Measurements from ENCODE around the gene RAB40C. TPM values are rescaled to one million over a fixed set of nuclear protein-coding genes. Genes with fewer than 3 reads are reported as not detected.

The RAB40C gene
- total and polyA plus RNA-seq, 12 donors: 9.1 to 32.0 (median 12.3) TPM

DNA sequence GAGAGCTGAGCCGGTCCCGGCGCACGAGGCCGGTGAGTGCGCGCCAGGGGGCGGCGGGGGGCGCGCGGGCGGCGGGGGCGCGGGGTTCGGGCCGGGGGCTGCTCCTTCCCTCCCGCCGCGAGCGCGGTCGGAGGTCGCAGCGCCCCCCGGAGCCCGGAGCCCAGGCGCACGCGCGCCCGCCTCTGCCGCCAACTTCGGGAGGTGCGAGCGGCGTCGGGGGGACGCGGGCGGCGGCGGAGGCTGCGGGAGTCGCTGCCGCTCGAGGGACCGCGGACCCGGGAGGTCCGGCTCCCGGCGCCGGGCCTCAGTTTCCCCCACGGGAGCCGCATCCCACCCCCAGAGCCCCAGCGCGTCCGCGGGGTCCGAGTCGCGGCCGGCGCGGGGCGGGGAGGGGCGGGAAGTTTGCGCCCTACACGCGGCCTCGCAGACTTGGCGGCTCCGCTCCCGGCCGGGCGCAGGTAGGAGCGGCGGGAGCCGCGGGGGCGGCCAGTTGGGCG, 29.6 kb upstream of the RAB40C start, which contains the start of gene PRR35:
Gene PRR35 (plus strand): TSS at position 191 of the 497 bp plus-strand sequence. CDS start 2,901 bp downstream, outside the sequence.
- no peaks in the 10 kb centered on the region for H3K36me3 ChIP-seq
- no peaks in the 10 kb centered on the region for H3K9me3 ChIP-seq
- DNase-seq: no peak
- H3K4me1 ChIP-seq: peaks cover 3 to 12% (median 6%) of the 10 kb centered on the region in 9 donors
- ATAC-seq: no peak
- TF ChIP-seq, protein P1, sequence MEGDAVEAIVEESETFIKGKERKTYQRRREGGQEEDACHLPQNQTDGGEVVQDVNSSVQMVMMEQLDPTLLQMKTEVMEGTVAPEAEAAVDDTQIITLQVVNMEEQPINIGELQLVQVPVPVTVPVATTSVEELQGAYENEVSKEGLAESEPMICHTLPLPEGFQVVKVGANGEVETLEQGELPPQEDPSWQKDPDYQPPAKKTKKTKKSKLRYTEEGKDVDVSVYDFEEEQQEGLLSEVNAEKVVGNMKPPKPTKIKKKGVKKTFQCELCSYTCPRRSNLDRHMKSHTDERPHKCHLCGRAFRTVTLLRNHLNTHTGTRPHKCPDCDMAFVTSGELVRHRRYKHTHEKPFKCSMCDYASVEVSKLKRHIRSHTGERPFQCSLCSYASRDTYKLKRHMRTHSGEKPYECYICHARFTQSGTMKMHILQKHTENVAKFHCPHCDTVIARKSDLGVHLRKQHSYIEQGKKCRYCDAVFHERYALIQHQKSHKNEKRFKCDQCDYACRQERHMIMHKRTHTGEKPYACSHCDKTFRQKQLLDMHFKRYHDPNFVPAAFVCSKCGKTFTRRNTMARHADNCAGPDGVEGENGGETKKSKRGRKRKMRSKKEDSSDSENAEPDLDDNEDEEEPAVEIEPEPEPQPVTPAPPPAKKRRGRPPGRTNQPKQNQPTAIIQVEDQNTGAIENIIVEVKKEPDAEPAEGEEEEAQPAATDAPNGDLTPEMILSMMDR (IDR thresholded peaks at IDR 0.05): no peak
- H3K27me3 ChIP-seq: peaks cover 5 to 54% (median 42%) of the 10 kb centered on the region in 7 donors
- intact Hi-C loops (cut with DNase I): no loop called here
- 1 to 2% methylated on average over 71 to 78 of the region's 84 CpGs for WGBS, 2 donors
- no peak within 1 kb of the TSS for H3K4me3 ChIP-seq
- H3K27ac ChIP-seq: no peak within 1 kb of the TSS

GRCh38 chr16:560701-561412, 29.0 kb upstream of the RAB40C start:
- Histone ChIP-seq H3K36me3 (no peaks in the 10 kb centered on the region), H3K27ac (no peak overlapping the region), H3K27me3 (peaks cover 5 to 54% (median 42%) of the 10 kb centered on the region in 7 donors), H3K4me3 (no peak overlapping the region), H3K4me1 (peaks cover 4 to 16% (median 8%) of the 10 kb centered on the region in 9 donors), H3K9me3 (no peaks in the 10 kb centered on the region)
- TF ChIP-seq, protein P1 (IDR thresholded peaks at IDR 0.05): no peak
- ATAC-seq (no peak), DNase-seq (no peak)
- WGBS, 2 donors: 22 to 46% methylated on average over 27 to 54 of the region's 54 CpGs
- intact Hi-C loops (cut with DNase I): no loop called here

- WGBS, 2 donors: 71 to 74% methylated on average over 13 to 15 of the region's 15 CpGs
- H3K4me1 ChIP-seq: peaks cover 9 to 21% (median 13%) of the 10 kb centered on the region in 9 donors
- no peaks in the 10 kb centered on the region for H3K9me3 ChIP-seq
- ATAC-seq: no peak
- H3K27ac ChIP-seq: no peak overlapping the region
- no peak overlapping the region for H3K4me3 ChIP-seq
- TF ChIP-seq, protein P1 (IDR thresholded peaks at IDR 0.05): no peak
- intact Hi-C loops (cut with DNase I): no loop called here
- no peak for DNase-seq
- no peaks in the 10 kb centered on the region for H3K36me3 ChIP-seq
- peaks cover 5 to 54% (median 42%) of the 10 kb centered on the region in 7 donors for H3K27me3 ChIP-seq
Observed at GRCh38 chr16:561413-561794, 28.5 kb upstream of the RAB40C start.

DNA sequence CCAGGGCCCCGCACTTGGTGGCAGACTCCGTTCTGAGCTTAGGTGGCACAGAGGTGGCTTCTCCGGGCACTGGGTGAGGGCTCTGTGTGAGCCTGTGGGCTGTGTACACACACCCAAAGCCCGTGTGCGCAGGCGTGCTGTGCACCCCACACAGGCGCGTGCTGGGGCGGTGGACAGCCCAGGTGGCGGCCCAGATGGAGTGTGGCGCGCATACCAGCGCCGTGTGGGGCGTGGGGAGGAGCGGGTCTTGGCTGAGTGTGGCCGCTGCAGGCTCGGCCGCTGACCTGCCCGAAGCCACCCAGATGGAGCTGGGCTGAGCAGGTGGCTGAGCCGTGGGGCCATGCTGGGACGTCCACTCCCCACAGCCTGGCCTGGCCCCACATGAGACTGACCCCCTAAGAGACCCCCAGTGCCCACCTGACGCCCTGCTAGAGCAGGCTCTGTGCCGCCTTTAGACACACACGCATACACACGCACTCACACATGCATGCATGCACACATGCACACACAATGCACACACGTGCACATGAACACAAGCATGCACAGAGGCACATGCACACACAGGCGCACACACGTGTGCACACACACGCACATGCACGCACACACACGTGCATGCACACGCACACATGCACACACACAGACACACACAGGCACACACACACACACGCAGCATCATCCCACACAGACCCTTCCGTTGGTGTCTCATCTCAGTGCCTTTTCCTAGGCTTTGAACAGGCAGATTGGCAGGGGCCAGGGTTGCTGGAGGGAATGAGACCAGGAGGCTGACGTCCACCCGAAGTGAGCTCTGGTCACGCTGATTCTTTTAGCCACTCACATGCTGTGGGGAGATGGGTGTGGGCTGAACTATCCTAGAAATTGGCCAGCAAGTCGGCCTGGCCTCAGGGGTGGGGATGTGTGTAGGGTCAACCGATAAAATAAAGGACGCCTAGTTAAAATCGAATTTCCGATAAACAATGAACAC, 27.6 kb upstream of the RAB40C start:
- DNase-seq (no peak), ATAC-seq (no peak)
- H3K9me3 ChIP-seq: no peaks in the 10 kb centered on the region
- TF ChIP-seq, protein P1 (IDR thresholded peaks at IDR 0.05): no peak
- H3K27me3 ChIP-seq: peaks cover 5 to 54% (median 42%) of the 10 kb centered on the region in 7 donors
- H3K27ac ChIP-seq: no peak overlapping the region
- no peaks in the 10 kb centered on the region for H3K36me3 ChIP-seq
- intact Hi-C loops (cut with DNase I): no loop called here
- no peak overlapping the region for H3K4me3 ChIP-seq
- peaks cover 15 to 28% (median 22%) of the 10 kb centered on the region in 9 donors for H3K4me1 ChIP-seq
- WGBS, 2 donors: 83 to 85% methylated on average over 43 of the region's 43 CpGs
